Activated naive CD8-positive, alpha-beta T cell treated with anti-CD3 and anti-CD28 coated beads, Interleukin-2, amount 10 ng/mL, durations not matched to agents 7 days and 5 days (primary cell): ENCODE measurements around the gene CSMD2. TPM values are rescaled to one million over a fixed set of nuclear protein-coding genes. Genes with fewer than 3 reads are reported as not detected.

Source experiments
- ATAC-seq: fragments of 150-1000 bp; cut with Tn5 transposase; one replicate; pipeline ENCODE4 v1.10.0; 2021; ENCODE audit warnings: low read depth, moderate library complexity
- POLR2A ChIA-PET: fragments of 350-600 bp; sonication (Branson Sonifier 250); formaldehyde crosslinking; loops from one replicate; lab custom pipeline; 2021; ENCODE audit warnings: antibody characterized with exemption; lab: Charles Lee
- DNase-seq: peaks from one replicate; pipeline ENCODE4 v3.0.0; 2021
- H3K27ac Mint-ChIP-seq: one replicate; pipeline ENCODE4 v1.8.0; 2022; ENCODE audit warnings: mild to moderate bottlenecking, mixed read lengths
- H3K27me3 Mint-ChIP-seq: one replicate; pipeline ENCODE4 v1.8.0; 2022; ENCODE audit warnings: mild to moderate bottlenecking, moderate library complexity, mixed read lengths
- H3K36me3 Mint-ChIP-seq: one replicate; pipeline ENCODE4 v1.8.0; 2021; ENCODE audit warnings: mild to moderate bottlenecking, mixed read lengths
- H3K4me1 Mint-ChIP-seq: one replicate; pipeline ENCODE4 v1.8.0; 2021; ENCODE audit warnings: mixed read lengths
- H3K4me3 Mint-ChIP-seq: one replicate; pipeline ENCODE4 v1.8.0; 2022; ENCODE audit warnings: mild to moderate bottlenecking, moderate library complexity, mixed read lengths
- H3K9me3 Mint-ChIP-seq: one replicate; pipeline ENCODE4 v1.8.0; 2021; ENCODE audit warnings: mixed read lengths
- total RNA-seq, 2 experiments: library from RNA; stranded (reverse); gene quantifications; one replicate each; pipeline ENCODE4 v1.2.3, GENCODE V29; 2021

Gene CSMD2
- total RNA-seq, 2 experiments from 2014 or later = not detected

DNA sequence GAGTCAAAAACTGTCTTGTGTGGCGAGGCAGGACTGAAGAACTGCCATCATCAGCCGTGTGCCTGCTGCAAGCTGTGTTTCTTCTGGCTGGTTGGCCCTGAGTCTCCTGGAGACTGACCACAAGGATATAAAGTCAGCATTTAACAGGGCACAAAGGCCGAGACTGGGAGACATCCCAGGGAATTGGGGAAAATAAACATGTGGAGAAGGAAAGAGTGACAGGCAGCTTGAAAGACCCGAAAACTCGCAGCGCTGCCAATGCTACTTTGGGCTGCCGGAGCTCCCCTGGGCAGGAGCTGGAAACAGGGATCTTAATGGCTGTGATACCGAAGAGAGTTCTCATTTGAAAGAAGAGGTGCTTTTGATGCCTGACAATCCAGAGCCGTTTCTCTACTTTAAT is 426.5 kb downstream of the CSMD2 start:
- POLR2A ChIA-PET = no interaction called here
- no peaks in the 10 kb centered on the region for H3K9me3 Mint-ChIP-seq
- DNase-seq (no peak), ATAC-seq (no peak)
- H3K36me3 Mint-ChIP-seq = no peaks in the 10 kb centered on the region
- H3K4me1 Mint-ChIP-seq = no peaks in the 10 kb centered on the region
- H3K27ac Mint-ChIP-seq = no peak overlapping the region
- H3K4me3 Mint-ChIP-seq = no peak overlapping the region
- H3K27me3 Mint-ChIP-seq = peaks cover 8% of the 10 kb centered on the region

- Mint-ChIP-seq H3K27me3 (peaks cover 16% of the 10 kb centered on the region), H3K27ac (no peak overlapping the region), H3K9me3 (no peaks in the 10 kb centered on the region), H3K4me3 (no peak overlapping the region), H3K4me1 (peaks cover 2% of the 10 kb centered on the region), H3K36me3 (no peaks in the 10 kb centered on the region)
- ATAC-seq (no peak), DNase-seq (no peak)
- POLR2A ChIA-PET = no interaction called here
Observed at GRCh38 chr1:33736496-33736895, 428.5 kb downstream of the CSMD2 start.

- DNase-seq (no peak), ATAC-seq (no peak)
- H3K4me3 Mint-ChIP-seq = no peak overlapping the region
- H3K9me3 Mint-ChIP-seq = no peaks in the 10 kb centered on the region
- no peak overlapping the region for H3K27ac Mint-ChIP-seq
- POLR2A ChIA-PET = no interaction called here
- H3K36me3 Mint-ChIP-seq = no peaks in the 10 kb centered on the region
- peaks cover 19% of the 10 kb centered on the region for H3K27me3 Mint-ChIP-seq
- H3K4me1 Mint-ChIP-seq = peaks cover 2% of the 10 kb centered on the region
Observed at GRCh38 chr1:33735624-33736023, 429.4 kb downstream of the CSMD2 start.

DNA sequence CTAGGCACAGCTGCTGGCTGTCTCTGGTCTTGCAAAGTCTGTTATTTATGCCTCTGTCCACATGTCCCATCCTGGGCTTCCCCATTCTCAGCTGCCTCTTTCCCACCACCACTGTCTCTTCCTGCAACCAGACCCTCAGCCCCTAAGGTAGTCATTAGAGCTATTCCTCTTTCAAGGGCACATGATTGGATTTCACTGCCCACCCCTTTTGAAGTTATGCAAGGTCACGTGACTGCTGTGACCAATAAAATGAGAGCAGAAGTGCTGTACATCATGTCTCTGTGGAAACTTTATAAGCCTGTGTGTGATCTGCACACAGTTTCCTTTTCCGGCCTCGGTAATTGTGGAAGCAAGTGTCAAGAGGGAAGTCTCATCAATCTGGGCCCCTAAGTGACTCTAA is 437.7 kb downstream of the CSMD2 start:
- DNase-seq = no peak
- H3K4me1 Mint-ChIP-seq = peaks cover 2% of the 10 kb centered on the region
- no peak for ATAC-seq
- peaks cover 10% of the 10 kb centered on the region for H3K27me3 Mint-ChIP-seq
- POLR2A ChIA-PET = no interaction called here
- H3K9me3 Mint-ChIP-seq = no peaks in the 10 kb centered on the region
- H3K4me3 Mint-ChIP-seq = no peak overlapping the region
- no peak overlapping the region for H3K27ac Mint-ChIP-seq
- H3K36me3 Mint-ChIP-seq = no peaks in the 10 kb centered on the region

GRCh38 chr1:33726274-33726804 is 438.7 kb downstream of the CSMD2 start:
- no peak for ATAC-seq
- POLR2A ChIA-PET = no interaction called here
- H3K27me3 Mint-ChIP-seq = peaks cover 3% of the 10 kb centered on the region
- H3K36me3 Mint-ChIP-seq = no peaks in the 10 kb centered on the region
- no peak overlapping the region for H3K4me3 Mint-ChIP-seq
- no peak for DNase-seq
- no peaks in the 10 kb centered on the region for H3K4me1 Mint-ChIP-seq
- H3K9me3 Mint-ChIP-seq = no peaks in the 10 kb centered on the region
- no peak overlapping the region for H3K27ac Mint-ChIP-seq

- Mint-ChIP-seq H3K4me3 (no peak overlapping the region), H3K27ac (no peak overlapping the region)
- ATAC-seq = no peak
Observed at GRCh38 chr1:33725556-33726160, 439.4 kb downstream of the CSMD2 start.

GRCh38 chr1:33725037-33725436 is 440.0 kb downstream of the CSMD2 start:
- Mint-ChIP-seq H3K36me3 (no peaks in the 10 kb centered on the region), H3K4me1 (no peaks in the 10 kb centered on the region), H3K27me3 (peaks cover 2% of the 10 kb centered on the region), H3K27ac (no peak overlapping the region), H3K4me3 (no peak overlapping the region), H3K9me3 (no peaks in the 10 kb centered on the region)
- DNase-seq (no peak), ATAC-seq (no peak)
- POLR2A ChIA-PET = no interaction called here

More at GRCh38 chr1:33725556-33726160, 439.4 kb downstream of the CSMD2 start:
- Mint-ChIP-seq H3K4me1 (no peaks in the 10 kb centered on the region), H3K36me3 (no peaks in the 10 kb centered on the region), H3K27me3 (peaks cover 2% of the 10 kb centered on the region), H3K9me3 (no peaks in the 10 kb centered on the region)
- DNase-seq = no peak
- POLR2A ChIA-PET = no interaction called here

DNA sequence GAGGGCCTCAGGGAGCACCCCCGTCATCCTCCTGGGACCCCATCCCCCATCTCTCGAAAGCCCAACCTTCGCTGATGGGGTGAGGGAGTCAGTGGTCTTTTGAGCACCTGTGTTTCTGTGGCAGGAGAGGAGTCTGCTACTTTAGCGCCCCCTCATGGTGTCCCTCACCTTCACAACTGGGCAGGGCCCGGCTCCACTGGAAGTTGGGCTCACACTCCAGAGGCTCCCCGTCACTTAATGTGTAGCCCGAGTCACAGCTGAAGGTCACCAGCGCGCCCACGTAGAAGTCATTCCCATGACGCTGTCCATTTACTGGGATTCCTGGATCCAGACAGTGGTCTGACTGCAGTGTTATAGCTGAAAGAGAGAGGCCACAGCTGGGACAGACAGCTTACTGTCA is 440.7 kb downstream of the CSMD2 start:
- POLR2A ChIA-PET = no interaction called here
- H3K27me3 Mint-ChIP-seq = peaks cover 2% of the 10 kb centered on the region
- H3K9me3 Mint-ChIP-seq = no peaks in the 10 kb centered on the region
- H3K27ac Mint-ChIP-seq = no peak overlapping the region
- ATAC-seq (no peak), DNase-seq (no peak)
- H3K36me3 Mint-ChIP-seq = no peaks in the 10 kb centered on the region
- H3K4me1 Mint-ChIP-seq = no peaks in the 10 kb centered on the region
- no peak overlapping the region for H3K4me3 Mint-ChIP-seq

- H3K27me3 Mint-ChIP-seq = peaks cover 2% of the 10 kb centered on the region
- POLR2A ChIA-PET = no interaction called here
- no peak overlapping the region for H3K4me3 Mint-ChIP-seq
Observed at GRCh38 chr1:33723251-33723650, 441.8 kb downstream of the CSMD2 start.

DNA sequence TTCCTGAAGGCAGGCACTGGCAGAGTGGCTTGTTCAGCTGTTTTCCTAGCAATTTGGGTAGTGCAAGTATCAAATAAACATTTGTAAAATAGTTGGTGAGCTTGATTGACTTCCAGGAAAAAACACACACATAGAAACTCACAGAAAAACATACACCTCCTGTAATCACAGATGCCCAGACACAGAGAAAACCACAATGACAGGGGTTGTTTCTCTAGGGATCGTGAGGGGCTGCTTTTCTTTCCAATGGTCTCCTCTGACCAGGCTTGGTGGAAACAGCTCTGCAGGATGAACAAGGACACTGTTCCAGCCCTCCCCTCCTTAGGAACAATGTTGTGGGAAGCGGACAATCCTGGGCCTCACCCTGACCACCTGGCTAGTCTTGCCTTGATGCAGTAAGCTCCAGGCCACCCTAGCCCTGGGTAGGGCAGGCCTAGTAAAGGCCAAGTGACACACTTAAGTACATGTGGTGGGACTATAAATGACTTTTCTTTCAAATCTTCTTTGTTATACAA is 443.7 kb downstream of the CSMD2 start:
- peaks cover 2% of the 10 kb centered on the region for H3K27me3 Mint-ChIP-seq
- no peaks in the 10 kb centered on the region for H3K4me1 Mint-ChIP-seq
- DNase-seq = no peak
- H3K27ac Mint-ChIP-seq = no peak overlapping the region
- POLR2A ChIA-PET = no interaction called here
- ATAC-seq = no peak
- H3K4me3 Mint-ChIP-seq = no peak overlapping the region
- no peaks in the 10 kb centered on the region for H3K9me3 Mint-ChIP-seq
- H3K36me3 Mint-ChIP-seq = no peaks in the 10 kb centered on the region

More at GRCh38 chr1:33723251-33723650, 441.8 kb downstream of the CSMD2 start:
- H3K4me1 Mint-ChIP-seq = no peaks in the 10 kb centered on the region
- DNase-seq (no peak), ATAC-seq (no peak)
- H3K36me3 Mint-ChIP-seq = no peaks in the 10 kb centered on the region
- H3K27ac Mint-ChIP-seq = no peak overlapping the region
- no peaks in the 10 kb centered on the region for H3K9me3 Mint-ChIP-seq

DNA sequence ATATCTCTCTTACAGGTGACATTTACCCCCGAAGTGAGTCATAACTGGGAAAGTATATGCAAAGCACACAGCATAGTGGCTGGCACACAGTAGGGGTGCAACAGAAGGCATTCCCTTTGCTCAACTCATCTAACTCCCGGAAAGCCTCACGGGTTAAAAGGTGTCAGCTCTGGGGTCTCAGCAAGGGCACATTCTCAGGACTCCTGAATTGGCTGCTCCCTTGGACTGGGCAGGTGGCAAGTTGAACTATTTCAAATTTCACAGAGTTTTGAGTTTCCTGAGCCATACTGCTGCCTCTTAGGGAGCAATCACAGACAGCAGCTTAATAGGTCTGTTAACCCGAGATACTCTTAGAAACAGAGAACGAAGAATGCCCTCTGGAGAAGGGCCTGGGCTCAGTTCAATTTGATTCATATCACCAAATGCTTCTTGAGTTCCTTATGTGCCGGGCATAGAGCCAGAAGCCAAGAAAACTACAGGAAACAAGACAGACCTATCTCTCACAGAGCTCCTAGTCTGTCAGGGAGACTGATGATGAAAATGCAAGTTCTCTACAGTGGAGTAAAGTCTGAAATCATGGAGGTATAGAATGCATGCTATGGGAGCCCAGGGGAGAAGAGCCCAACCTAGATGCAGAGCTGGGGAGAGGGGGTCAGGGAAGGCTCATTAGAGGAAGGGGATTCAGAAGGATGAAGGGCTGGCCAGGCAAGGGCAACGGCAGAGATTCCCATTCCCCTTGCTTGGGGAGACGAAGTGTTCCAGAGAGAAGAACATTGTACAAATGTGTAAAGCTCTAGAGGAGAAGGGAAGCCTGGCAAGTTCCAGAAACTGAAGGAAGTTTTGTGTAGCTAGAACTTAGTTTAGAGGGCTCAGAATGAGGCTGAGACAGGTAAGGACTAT is 445.0 kb downstream of the CSMD2 start:
- Mint-ChIP-seq H3K27me3 (peaks cover 2% of the 10 kb centered on the region), H3K27ac (no peak overlapping the region), H3K4me3 (no peak overlapping the region), H3K4me1 (no peaks in the 10 kb centered on the region), H3K9me3 (no peaks in the 10 kb centered on the region), H3K36me3 (no peaks in the 10 kb centered on the region)
- no peak for ATAC-seq
- no peak for DNase-seq
- POLR2A ChIA-PET = no interaction called here

DNA sequence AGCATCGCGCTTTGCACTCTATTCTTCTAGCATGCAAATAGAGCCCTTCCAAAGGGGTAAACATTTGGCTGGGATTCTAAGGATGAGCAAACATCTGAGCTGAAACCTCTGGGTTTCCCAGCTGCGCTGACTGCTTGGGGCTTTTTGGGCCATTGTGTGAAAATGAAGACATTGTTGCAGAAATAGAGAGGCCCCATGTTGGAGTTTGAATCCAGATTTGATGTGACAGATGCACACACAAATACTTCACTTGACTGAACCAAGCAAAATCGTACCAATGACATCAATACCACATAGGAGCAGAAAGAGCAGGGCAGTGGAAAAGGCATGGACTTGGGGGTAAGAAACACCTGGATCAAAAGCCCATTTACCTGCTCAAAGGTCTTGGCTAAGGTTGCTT is 445.7 kb downstream of the CSMD2 start:
- DNase-seq (no peak), ATAC-seq (no peak)
- Mint-ChIP-seq H3K27me3 (peaks cover 2% of the 10 kb centered on the region), H3K36me3 (no peaks in the 10 kb centered on the region), H3K4me3 (no peak overlapping the region), H3K9me3 (no peaks in the 10 kb centered on the region), H3K27ac (no peak overlapping the region), H3K4me1 (no peaks in the 10 kb centered on the region)
- POLR2A ChIA-PET = no interaction called here

DNA sequence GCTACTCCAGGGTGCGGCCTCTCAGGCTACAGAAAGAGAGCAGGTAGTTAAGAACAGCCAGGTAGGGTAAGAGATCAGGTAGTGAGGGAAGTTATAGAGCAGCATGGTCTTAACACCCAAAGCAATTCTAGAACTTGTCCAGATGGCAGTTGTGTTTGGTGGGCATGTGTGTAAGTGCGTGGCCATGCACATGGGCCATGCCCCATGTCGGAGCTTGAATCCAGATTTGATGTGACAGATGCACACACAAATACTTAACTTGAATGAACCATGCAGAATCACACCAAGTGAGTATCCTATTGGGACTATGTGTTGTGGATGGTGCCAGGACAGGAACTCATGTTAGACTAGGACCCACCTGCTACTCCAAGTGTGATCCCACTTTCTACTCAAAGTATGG is 446.8 kb downstream of the CSMD2 start:
- POLR2A ChIA-PET = no interaction called here
- ATAC-seq = no peak
- H3K9me3 Mint-ChIP-seq = no peaks in the 10 kb centered on the region

More for the DNA sequence above, 446.8 kb downstream of the CSMD2 start:
- H3K27me3 Mint-ChIP-seq = peaks cover 2% of the 10 kb centered on the region
- H3K36me3 Mint-ChIP-seq = no peaks in the 10 kb centered on the region
- no peaks in the 10 kb centered on the region for H3K4me1 Mint-ChIP-seq
- no peak overlapping the region for H3K27ac Mint-ChIP-seq
- H3K4me3 Mint-ChIP-seq = no peak overlapping the region
- no peak for DNase-seq
